GM23248 (cell line): ENCODE results near the gene MSMO1.

Source experiments
- EZH2 ChIP-seq: fragments of 200-600 bp; sonication (generic); IDR thresholded peaks from 2 replicates; pipeline ENCODE4 v1.6.1; 2018; ENCODE audit warnings: antibody characterized with exemption, mild to moderate bottlenecking; ENCODE audit not compliant: insufficient read depth, poor library complexity, severe bottlenecking
- EZH2phosphoT487 ChIP-seq: fragments of 200-600 bp; sonication (generic); IDR thresholded peaks from 2 replicates; pipeline ENCODE4 v1.6.1; 2018; ENCODE audit warnings: antibody characterized with exemption, moderate library complexity, mild to moderate bottlenecking, low read depth; ENCODE audit not compliant: insufficient read depth

- no peak for TF ChIP-seq EZH2phosphoT487
- no peak for TF ChIP-seq EZH2
Observed at GRCh38 chr4:165388756-165389155, 61.3 kb downstream of the MSMO1 start.
